GM21390 (cell line): ENCODE measurements around the gene AFF3.
"Not testable (repeated sequence)": the region's sequence is repeated elsewhere in the genome, so short reads cannot be mapped to it uniquely, and the experiment has no call there.

Experiments used
- ATAC-seq: cut with Tn5 transposase; IDR thresholded peaks from one replicate; pipeline ENCODE4 v1.9.1; 2021; ENCODE audit not compliant: unreplicated experiment

The AFF3 gene

DNA sequence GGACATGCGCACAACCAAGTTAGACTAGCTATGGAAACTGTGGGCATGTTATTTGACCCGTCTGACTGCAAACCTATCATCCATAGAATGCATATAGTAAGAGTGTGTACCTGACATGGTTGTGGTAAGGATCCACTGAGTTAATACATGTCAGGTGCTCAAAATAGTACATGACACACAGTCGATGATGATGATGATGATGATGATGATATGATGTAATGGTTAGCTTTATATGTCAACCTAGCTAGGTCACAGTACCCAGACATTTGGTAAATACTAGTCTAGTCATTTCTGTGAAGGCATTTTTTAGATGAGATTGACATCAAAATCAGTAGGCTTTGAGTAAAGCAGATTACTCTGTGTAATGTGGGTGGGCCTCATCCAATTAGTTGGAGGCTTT lies 204.1 kb downstream of the AFF3 start:
- no peak for ATAC-seq

DNA sequence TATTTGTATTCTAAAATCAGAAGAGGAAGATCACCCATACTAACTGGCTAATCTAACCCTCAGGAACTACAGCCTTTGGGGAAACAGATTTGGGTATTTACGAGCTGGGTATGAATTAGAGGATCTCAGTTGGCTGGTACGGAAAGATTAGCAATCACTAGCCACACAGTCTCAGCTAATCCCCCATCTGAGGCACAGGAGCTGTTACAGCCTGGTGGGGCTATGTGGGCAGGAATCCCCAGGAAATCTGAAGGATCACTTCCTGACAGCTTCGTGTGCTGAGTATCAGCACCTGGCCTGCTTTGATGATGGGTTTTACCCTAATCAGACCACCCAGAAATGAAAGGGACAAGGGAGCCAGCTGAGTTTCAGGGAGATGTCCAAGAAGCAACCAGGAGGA lies 206.3 kb downstream of the AFF3 start:
- no peak for ATAC-seq

DNA sequence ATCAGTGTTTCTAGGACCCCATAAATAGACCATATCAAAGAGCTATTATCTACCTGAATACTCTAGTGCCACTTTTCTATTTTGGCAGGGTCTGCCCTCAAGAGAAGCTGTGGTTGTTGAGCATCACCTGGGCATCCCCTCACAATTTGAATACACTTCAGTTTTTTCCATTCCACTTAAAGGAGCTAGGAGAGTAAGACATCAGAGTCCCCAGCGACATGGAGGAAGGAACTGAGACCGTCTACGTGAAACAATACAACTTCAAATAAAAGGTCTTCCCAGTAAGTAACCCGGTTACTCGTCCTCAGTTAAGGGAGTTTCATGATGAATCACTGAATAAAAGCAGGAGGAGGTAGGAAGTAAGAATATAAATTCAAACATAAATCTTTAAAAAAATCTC lies 206.7 kb downstream of the AFF3 start:
- ATAC-seq = no peak

DNA sequence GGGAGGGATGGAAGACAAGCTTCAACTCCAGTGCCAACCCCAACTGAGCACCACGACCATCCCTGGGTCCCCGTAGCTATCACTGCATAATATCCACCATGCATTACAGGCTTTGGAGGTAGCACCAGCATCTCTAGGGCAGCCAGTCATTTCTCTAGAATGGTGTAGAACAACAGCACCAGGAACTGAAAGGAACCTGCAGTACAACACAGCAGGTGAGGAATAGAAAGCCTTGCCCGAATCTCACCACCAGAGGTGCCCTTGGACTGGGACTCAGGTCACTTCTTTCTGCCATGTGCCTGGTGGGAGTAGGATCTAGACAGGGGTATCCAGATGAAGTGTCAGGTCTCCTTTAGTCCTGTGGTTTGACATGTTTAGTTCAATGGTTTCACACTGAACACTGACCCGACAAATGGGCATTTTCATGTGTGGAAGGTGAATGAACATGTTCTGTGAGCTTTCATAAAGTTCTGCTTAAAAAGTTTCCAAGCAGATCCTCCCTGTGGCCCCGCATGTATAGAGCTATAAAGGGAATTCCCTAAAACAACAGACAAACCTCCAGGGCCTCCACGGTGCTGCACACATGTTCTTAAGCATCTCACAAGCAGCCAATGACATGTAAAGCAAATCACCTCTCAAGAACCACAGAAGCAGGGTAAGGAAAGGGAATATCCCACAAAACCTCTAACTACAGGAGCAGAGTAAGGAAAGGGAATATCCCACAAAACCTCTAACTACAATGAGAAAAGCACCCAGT lies 208.3 kb downstream of the AFF3 start:
- no peak for ATAC-seq

DNA sequence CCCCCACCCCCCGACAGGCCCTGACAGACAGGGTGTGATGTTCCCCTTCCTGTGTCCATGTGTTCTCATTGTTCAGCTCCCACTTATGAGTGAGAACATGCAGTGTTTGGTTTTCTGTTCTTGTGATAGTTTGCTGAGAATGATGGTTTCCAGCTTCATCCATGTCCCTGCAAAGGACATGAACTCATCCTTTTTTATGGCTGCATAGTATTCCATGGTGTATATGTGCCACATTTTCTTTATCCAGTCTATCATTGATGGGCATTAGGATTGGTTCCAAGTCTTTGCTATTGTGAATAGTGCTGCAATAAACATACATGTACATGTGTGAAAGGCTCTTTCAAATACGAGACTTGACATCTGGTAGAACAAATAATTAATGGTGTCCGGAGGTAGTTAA lies 208.9 kb downstream of the AFF3 start:
- ATAC-seq = not testable (repeated sequence)

DNA sequence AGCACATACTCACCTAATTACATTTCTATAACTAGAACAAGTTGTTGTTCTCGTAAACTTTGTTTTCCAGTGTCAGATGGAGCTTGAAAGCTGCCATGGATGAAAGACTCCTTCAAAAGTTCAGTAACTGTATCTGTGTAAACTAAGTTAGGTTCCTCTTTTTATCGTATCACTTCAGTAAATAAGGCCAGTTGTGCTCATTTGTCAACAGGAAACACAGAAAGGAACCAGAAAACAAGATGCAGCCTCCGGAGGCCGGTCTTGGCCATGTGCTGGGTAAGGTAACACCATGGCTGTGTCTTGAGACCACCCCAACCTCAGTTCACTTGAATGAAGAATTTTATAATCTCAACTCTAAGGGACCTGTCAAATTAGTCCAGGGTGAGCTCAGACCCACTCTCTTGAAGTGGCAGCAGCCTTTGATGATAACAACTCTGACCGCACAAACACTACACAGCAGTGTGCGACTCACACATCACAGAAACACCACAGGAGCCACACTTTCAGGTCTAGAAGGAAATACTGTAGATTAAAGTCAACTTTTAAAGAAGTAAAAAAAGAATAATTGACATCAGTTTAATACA lies 213.8 kb downstream of the AFF3 start:
- ATAC-seq = no peak

DNA sequence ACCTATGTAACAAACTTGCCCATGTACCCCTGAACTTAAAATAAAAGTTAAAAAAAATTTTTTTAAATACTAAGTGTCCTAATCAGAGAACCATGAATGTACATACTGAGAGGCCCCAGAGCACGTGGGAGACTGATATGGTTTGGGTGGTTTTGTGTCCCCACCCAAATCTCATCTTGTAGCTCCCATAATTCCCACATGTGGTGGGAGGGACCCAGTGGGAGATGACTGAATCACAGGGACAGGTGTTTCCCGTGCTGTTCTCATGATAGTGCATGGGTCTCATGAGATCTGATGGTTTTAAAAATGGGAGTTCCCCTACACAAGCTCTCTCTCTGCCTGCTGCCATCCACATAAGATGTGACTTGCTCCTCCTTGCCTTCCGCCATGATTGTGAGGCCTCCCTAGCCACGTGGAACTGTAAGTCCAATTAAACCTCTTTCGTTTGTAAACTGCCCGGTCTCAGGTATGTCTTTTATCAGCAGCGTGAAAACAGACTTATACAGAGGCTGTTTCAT lies 214.6 kb downstream of the AFF3 start:
- ATAC-seq = not testable (repeated sequence)

DNA sequence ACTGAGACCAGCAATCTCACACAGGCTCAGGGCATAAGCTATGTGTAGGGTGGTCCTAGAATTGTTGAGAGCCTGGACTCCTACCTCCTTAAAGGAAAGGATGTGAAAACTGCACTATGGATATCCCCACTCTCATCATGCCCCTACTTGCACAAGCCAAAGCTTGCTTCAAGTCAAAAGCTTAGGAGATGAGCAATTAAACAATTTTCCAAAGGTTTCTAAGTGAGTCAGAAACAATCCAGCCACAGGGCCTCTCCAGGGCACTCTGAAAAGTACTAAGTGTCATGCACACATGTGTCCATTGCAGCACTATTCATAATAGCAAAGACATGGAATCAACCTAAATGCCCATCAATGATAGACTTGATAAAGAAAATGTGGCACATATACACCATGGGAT lies 215.4 kb downstream of the AFF3 start:
- no peak for ATAC-seq

DNA sequence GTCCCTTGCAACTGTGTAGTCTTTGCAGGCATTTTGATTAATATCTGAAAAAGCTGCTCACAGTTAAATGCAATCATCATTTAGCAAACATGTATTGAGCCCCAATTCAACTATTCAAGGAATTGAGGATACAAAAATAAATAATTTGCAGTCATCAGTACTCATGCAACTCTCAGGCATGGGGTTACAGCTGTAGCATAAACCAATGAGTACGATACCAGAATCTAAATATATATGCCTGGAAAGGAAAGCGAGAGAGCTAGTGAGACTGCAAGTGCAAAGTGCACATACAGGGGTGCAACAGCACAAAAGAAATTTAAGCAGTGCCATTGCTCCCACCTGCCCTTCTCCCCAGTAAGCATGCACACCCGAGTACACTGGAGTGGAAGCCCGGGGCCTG lies 216.4 kb downstream of the AFF3 start:
- ATAC-seq = no peak

DNA sequence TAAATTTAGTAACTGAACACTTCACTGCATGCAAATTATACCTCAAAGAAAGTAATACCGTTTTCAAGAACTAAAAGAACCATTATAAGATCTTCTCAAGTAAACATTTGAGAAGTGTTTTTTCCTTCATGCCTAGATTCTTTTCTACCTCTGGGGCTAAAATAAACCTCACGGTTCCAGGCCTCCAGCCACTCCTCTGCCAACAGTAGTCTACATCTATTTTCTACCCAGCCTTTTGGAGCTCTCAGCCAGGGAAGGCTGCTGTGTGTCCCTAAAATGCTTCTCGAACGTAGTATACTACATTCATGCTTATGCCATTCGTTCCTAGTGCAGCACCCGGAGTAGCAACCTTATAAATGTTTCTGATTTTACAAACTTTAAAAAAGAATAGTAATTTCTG lies 219.7 kb downstream of the AFF3 start:
- ATAC-seq = no peak

DNA sequence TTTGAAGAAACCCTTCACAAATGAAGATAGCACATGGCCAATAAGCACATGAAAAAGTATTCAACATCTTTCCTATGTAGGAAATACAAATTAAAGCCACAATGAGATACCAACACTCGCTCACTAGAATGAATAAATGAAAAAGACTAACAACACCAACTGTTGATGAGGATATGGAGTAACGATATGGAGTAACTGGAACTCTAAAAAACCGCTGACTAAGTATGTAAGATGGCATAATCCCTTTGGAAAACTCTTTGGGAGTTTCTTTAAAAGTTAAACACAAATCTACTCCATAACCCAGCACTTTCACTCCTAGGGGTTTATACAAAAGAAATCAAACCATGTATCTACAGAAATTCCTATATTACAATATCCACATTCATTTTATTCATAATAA lies 220.5 kb downstream of the AFF3 start:
- ATAC-seq = no peak

DNA sequence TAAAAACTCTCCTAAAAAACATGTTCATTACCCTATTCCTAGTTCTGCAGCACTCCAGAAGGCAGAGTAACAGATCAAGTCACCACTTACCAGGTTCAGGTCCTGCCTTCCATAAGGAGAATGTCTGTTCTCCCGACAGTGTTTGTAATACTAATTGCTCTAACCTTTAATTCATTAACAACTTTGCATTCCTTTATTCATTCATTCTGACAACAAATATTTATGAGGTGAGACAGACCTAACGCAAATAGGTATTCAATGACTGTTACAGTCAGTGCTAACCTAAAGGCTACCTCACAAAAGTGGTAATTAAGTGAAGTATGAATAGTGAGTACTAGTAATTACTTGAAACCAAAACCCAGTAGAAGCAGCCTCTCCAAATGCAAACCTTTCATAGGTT lies 224.0 kb downstream of the AFF3 start:
- no peak for ATAC-seq

DNA sequence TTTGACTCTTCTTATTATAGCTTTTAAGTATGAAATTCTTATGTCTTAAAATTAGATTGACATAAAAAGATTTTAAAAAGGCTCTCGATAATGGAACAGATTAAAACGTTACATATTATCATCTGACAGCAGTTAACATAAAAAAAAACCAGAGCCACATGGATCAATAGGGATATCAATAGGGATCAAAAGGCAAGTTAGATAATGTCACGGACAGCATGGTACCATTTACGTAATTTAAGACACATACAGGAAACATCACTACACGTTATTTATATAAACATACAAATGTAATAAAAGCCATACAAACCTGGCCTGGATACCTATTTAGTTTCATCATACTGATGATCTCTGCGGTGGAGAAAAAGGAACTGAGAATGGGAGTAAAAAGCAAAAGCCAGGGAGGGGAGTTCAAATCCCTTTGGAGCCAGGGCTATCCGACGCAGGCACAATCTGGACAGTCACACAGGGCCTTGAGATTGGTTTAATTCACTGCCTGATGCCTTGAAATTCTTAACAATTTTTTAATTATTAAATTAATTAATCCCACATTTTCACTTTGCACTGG lies 227.2 kb downstream of the AFF3 start:
- no peak for ATAC-seq

DNA sequence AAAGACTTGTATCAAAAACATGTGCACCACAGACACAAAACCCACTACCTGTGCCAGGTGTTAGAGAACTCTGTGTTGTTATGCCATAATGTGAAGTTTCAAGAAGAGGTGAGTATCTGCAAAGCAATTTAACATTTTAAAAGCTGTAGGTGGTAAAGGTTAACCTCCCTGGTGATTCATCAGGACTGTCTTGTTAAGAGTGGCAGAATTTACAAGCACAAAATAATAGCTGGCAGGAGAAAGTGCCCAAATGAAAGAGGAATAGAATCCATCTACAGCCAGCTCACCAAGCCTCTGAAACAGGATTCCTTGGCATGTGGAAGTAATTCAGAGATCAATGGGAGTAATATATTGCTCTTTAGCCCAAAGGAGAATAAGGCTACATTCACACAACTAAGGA lies 230.7 kb downstream of the AFF3 start:
- no peak for ATAC-seq

DNA sequence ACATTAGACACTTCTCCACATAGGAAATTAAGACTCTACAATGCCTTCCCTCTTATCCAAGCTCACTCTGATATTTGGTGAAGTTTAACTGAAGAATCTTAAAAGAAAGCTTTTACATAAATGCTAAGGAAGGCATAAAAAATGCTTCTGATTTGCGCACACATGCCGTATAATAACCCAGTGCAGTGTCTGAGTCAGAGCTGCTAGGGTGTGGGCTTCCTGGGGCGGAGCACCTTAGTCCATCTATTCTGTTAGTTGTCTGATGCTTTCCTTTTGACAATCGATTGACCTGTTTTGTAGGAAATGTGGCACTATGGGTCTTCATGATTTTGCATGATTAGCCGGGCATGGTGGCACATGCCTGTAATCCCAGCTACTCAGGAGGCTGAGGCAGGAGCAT lies 231.5 kb downstream of the AFF3 start:
- ATAC-seq = no peak

DNA sequence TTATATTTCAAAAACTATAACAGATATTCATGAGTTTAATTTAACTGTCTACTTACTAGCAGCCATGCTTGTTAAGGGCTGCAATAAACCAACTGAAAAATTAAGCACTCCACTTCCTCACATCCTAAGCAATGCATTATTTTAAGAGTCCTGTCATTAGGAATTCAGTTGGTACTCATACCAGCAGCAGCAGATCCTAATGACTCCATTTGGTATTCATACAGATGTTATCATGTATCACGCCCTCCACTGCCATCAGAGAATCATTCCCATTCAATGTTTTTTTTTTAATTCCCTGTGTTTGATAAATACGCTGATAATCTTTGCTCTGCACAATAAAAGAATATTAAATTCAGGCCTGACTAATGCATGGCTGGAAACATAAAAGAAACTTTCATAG lies 236.8 kb downstream of the AFF3 start:
- ATAC-seq = no peak

DNA sequence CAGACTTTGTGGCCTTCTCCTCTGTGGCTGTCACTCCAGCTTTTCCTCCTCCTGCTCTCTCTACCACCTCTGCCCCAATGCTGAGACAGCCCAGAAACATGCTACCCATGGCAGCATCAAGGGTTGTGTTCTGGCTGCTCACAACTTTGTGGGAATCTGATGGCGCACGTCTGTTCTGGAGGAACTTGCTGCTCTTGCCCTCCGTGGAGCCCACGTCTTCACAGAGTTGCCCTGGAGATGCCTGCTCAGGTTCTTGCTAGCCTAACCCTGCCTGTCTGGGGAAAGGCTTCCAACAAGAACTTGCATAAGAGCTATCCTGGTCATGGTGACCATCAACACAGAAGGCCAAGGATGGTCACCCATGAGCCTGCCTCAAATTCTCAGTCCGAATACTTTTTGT lies 237.4 kb downstream of the AFF3 start:
- ATAC-seq = no peak

DNA sequence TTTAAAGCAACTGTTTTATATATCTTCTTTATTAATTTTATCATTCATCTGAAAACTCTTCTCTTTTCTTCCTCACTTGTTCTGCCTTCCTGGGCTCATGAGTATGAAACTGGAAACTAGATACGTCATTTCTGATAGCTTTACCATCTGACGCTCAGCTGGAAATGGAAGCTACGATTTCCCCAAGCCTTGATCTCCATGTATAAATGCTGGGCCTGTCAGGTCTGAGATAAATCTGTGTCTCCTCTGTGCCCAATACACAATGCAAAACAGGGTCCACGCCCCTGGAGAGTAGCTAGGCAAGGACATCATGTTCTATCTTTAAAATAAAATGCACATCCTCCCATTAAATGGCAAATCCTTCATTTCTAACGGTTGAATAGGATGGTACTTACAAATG lies 238.4 kb downstream of the AFF3 start:
- no peak for ATAC-seq

DNA sequence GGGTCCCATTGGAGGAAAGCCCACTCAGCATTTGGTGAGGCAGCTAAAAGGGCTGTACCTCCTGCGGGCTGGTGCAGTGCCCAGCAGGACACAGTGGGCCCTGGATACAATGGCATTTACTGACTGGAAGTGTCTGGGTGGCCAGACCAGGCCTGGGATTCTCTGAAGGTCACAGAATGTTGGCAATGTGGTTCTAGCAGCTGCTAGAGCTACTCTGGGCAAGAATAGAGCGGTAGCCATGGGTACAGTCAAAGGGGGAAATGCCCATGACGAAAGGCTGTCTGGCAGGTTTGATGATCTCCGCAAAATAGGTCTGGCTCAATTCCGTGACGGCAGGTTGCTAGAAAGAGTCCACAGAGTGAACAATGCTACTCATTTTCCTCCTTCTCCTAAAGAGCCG lies 241.8 kb downstream of the AFF3 start:
- ATAC-seq = no peak

DNA sequence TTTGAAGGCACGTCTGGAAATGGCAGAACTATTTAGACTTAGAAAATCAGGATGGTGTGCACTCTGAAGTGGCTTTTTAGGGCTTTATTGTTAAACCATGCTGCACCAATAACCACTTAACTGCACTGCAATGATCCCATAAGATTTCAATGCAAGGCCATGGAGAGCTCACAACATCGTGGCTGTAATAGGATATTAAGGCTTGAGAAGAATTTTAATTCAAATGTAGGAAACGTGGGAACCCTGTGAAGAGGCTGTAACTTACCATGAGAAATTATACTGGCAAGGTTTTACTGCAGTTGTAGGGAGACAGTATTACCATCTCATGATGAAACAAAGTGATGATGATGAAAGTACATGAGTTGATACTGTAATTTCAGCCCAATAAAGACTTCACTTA lies 242.5 kb downstream of the AFF3 start:
- no peak for ATAC-seq

DNA sequence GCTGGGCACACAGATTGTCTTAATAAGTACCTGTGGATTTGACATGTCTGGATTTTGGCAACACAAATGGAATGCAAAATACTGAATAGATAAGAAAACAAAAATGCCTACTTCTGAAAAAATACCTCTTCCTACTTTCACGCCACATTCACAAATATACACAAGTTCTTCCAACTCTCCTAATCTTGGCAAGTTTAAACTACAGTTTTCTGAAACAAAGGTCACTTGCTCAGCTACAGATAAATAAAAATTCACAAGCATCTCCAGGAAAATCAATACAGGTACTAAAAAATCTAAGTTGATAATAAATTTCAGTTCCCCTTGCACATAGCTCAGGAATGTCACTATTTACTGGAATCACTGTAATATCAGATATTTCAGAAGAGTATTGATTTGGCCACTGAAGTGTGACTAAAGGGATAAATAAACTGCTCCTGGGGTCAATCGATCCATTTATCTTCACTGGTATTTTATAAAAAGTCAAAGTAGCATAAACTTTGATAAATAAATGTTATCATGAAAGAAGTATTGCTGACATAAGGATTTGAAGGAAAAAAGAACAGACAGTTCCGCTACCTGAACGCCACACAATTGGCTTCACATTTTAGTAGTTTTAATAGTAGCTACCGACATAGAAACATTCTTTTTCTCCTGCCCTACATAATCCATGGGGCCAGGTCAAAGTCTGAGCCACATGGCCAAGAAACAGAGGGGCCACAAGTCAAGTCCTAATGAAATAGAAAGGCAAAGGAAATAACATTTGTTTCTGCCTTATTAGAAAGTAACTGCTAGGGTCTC lies 243.1 kb downstream of the AFF3 start:
- no peak for ATAC-seq
